SKM-1 (cell line): ENCODE measurements around the gene HIVEP1.
"Not testable (repeated sequence)": the region's sequence is repeated elsewhere in the genome, so short reads cannot be mapped to it uniquely, and the experiment has no call there.

Experiments used
- DNase-seq: peaks from one replicate; lab custom pipeline; 2025; ENCODE audit not compliant: unreplicated experiment; lab: John Stamatoyannopoulos, UW

HIVEP1 gene

DNA sequence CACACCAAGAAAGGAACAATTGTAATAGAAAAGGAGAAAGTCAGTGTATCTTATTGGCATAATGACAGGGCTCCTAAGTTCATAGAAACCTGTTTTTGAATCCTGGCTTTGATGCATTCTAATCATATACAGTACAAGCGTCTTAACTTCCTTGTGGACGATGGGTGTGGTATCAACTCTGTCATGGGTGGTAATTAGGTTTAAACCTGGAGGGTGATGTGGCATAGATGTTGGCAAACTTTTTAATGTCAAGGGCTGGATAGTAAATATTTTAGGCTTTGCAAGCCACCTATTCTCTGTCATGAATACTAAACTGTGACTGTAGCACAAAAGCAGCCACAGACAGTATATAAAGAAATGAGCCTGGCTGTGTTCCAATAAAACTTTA is 139.3 kb downstream of the HIVEP1 start:
- DNase-seq = no peak

DNA sequence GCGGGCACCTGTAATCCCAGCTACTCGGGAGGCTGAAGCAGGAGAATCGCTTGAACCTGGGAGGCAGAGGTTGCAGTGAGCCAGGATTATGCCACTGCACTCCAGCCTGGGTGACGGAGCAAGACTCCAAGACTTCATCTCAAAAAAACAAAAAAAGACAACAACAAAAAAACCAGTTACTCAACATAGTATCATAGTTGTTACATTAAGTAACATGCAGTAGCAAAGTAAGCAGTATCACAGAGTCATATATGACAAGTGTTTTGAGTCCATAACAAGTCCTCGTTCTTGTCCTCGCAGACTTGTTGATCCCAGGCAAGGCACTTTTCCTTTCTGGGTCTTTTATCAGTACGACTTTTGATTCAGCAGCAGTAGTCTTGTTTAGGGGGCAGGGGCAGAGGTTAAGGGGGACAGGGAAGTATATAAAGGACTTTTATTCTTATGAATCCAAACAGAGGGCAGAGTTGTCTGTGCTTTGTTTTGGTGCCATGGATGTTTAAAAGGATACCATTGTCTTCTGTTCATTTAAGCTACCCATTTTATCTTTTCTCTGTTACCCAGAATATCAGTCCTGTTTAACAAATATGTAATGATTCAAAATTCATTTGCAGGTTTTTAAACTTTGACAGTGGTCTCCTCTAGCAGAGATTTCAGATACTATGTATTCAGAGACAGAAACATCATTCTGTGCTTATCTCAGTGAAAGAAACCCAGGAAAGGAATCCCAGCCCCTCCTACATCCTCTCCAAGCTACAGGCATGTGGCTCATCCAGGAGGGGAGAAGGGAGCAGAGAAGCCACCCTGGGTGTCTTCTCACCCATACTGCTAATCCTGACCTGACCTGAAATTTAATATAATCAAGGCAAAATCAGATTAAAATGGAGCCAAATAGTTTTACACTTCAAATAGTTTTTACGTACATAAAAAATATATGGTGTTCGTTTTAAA is 140.2 kb downstream of the HIVEP1 start:
- DNase-seq = no peak

DNA sequence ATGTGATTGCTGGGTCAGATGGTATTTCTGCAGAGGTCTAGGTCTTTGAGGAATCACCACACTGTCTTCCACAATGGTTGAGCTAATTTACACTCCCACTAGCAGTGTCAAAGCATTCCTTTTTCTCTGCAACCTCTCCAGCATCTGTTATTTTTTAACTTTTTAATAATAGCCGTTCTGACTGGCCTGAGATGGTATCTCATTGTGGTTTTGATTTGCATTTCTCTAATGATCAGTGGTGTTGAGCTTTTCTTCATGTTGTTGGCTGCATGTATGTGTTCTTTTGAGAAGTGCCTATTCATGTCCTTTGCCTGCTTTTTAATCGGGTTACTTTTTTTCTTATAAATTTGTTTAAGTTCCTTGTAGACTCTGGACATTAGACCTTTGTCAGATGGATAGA is 143.7 kb downstream of the HIVEP1 start:
- not testable (repeated sequence) for DNase-seq

DNA sequence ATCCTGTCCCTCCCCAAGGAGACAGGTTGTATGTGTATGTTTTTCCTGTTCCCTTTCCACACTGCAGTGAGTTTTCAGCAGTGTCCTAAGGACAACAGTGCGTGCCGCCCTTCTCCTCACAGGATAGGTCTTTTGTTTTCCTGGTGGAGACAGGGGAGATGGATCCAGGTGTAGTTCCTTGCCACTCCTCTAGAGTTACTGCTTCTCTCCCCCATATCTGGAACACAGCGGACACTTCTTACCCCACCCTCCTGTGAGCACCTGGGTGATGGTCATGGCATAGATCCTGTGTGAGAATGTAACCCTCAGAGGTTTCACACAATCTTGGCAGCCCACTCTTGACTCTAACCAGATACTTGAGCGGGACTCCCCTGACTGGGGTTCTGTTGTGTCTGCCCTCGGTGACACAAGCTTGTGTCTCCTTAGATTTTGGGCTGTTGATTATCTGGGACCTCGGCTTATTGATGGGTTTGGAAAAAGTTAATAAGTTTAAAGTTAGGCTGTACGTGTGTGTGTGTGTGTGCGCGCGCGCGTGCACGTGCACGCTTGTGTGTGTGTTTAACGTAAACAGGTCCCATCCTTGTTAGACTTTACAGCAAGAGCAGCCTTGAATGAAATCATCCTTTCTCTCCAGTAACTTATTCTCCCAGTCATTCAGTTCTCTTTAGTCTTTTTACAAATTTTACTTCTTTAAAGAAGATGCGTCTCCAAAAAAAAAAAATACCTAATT is 146.7 kb downstream of the HIVEP1 start:
- DNase-seq = no peak

DNA sequence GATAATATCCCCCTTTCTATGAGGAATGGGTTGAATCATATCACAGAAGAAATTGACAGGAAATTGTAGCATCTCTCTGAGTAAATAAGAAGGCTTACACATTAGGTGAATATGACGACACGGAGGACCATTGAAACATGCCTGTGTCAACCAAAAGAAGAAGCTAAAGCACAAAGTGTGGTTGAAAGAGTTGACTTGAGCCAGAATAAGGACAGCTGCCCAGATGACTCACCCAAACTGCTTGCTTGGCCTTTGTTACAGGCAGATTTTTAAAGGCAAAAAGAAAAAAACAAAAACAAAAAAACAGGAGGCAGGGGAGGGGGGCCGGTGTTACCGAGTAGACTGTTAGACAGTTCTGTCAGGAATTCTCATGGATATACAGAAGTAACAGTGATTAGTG is 148.2 kb downstream of the HIVEP1 start:
- no peak for DNase-seq

DNA sequence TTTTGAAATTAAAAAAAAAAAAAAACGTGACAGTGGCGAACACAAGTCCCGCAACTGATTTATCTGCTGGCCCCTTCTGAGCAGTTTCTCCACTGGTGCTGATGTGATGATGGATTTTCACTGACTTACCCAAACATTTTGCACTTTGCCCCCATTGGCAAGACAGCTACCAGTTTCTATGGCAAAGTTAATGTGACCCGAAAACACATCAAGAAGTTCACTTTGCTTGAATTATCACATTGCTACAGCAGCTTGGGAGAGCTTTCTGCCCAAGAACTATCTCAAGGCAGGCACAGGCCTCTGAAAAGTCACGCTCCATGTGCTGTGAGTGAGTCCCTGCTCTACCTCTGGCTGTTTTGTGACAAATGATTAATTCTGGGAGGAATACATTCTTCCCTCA is 150.1 kb downstream of the HIVEP1 start:
- DNase-seq = no peak

DNA sequence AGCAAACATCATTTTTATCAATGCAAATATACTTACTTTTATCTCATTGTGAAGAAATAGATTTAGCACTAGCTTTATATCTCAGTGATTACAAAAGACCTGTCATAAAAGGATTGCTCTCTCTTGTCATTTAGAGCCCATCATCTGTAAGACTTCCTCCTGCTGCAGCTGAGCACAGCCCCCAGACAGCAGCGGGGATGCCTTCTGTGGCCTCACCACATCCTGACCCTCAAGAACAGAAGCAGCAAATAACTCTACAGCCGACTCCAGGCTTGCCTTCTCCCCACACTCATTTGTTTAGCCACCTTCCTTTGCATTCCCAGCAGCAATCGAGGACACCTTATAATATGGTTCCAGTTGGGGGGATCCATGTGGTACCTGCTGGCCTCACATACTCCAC is 151.0 kb downstream of the HIVEP1 start:
- DNase-seq = no peak

DNA sequence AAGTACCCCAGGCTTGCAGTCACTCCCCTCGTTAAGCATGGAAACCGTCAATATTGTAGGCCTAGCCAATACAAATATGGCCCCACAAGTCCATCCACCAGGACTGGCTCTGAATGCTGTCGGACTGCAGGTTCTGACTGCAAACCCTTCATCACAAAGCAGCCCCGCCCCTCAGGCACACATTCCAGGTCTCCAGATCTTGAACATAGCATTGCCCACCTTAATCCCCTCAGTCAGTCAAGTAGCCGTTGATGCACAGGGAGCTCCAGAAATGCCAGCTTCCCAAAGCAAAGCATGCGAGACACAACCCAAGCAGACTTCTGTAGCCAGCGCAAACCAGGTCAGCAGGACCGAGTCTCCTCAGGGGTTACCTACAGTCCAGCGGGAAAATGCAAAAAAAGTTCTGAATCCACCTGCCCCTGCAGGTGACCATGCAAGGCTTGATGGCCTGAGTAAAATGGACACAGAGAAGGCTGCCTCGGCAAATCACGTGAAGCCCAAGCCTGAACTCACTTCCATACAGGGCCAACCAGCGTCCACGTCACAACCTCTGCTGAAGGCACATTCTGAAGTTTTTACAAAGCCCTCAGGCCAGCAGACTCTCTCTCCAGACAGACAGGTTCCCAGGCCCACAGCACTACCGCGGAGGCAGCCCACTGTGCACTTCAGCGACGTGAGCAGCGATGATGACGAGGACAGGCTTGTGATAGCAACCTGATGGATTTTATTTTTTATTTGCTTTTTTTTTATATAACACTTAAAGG is 151.8 kb downstream of the HIVEP1 start:
- DNase-seq = no peak

DNA sequence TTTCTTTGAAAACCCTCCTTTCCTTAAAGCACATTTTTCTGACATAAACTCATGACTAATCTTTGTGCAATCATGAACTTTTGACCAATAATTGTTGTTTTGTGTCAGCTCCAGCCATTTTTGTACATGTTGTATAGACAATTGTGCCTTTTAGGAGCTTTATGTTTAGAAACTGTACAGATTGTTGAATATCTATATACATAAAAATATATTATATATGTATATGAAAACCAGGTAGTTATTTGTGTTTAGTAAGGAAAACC is 152.3 kb downstream of the HIVEP1 start:
- no peak for DNase-seq

DNA sequence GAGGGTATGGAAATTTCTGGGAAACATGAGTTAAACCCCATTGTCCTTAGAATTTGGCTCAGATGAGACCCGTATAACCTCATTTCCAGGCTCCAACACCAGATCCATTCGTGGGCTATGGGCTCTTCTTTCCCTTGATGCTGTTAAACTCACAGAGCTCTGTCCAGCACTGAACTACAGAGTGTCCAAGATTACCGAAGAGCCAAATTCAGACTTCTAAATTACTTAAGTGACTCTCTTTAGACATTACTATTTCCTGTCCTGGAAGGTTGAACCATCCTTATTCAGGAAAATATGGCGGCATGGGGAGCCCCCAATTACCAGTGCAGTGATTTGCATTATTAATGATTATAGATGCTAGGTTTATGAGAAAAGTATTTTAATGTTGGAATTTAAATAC is 153.2 kb downstream of the HIVEP1 start:
- no peak for DNase-seq

DNA sequence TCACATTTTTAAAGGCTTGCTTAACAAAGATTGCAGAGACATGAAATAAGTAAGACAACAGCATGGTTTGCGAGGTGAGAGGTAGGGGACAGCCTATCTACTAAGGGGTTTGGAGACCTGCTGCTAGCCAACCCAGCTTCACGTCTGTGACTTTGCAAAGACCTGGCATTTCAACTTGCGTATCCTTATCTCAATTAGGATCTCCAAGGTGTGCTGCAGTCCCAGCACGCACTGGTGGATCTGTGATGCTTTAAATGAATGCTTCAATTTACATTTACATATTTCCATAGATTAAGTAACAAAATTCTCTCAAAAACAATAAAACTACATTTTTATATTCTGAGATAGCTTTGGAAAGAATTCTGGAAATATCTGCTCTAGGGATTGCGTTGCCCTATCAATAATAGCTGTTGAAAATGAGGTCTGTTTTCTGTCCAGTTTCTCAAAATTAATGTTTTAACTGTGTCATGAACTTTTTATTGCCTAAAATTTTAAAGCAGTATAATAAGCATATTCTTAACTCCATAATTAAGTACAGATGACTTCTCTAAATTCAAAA is 153.7 kb downstream of the HIVEP1 start:
- DNase-seq = no peak

DNA sequence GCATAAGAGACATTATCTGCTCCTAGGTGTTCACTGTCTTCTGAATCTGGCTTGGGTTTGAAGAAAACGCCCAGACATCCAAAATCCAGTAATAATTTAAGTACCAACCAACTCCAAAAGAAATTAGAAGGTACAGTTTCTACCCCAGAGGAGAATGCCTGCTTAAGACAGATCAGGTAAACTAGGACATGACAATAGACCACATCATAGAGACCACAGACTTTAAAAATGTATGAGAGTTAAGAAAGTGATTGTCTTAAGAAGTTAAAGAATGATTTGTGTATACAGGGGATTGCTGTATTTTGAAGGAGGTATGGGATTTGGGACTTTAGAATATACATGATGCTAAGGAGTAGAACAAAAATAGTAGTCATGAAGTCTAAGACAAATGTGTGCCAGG is 157.3 kb downstream of the HIVEP1 start:
- no peak for DNase-seq

DNA sequence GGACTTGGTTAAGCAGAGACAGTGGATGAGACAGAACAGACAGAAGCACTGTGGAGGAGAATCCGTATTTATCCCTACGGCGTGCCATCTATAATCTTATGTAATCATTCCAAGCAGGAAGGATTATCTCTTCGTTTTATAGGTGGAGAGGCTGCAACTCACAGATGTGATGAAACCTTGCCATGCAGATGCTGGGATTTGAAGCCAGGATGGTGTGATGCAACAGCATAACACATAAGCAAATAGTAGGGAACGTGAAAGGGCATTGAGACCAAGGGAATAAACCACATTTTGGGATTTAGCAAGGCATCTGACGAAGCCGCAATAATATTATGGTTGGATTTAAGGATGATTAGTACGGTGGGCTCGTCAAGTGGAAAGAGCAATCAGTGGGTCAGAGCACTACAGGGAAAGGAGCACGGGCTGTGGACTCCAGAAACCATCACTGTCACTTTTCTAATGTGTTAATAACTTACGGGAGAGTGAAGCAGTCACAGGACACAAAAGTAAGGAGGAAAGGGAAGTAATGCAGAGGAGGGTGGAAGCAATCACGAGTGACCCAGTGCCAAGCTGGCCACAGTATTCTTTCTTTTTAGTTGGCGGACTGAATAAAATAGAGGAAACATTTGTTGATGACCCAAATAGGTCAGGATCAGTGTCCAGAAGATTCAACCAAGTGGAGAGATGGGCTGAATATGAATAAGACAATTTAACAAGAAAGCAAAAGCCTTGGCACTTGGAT is 158.4 kb downstream of the HIVEP1 start:
- no peak for DNase-seq

DNA sequence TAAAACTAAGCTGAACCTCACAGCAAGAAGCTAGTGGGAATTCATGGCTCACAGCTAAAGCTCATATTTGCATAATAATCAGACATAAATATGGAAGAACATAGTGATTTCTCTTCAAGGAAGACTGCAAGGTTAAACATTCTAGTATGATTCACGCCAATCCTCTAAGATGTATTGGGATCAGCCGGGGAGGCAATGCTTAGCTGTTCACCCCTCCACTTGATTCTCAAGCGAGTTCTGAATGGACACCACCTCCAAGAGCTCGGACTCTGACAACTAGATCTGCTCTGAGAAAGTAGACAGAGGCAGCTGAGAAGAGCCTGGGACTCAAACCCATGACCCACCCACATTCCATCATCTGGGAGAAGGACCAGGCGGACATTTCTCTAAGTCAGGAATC is 159.6 kb downstream of the HIVEP1 start:
- DNase-seq = no peak

DNA sequence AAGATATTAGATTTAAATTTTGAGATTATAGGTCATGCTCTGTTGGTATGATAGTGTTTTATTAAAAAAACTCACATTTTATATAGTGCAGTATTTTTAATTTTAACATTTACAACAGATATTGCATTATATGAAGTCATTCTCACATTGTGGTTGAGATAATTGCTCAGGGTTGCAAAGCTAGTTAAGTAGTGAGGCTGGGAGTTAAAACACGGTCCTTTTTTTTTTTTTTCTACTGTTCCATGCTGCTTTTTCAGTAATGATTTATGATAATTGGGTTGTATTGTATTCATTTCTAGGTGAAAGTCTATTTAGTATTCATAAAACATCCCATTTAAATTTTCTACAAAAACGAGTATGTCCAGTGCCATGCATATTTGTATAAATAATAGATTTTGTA is 160.5 kb downstream of the HIVEP1 start:
- DNase-seq = no peak

DNA sequence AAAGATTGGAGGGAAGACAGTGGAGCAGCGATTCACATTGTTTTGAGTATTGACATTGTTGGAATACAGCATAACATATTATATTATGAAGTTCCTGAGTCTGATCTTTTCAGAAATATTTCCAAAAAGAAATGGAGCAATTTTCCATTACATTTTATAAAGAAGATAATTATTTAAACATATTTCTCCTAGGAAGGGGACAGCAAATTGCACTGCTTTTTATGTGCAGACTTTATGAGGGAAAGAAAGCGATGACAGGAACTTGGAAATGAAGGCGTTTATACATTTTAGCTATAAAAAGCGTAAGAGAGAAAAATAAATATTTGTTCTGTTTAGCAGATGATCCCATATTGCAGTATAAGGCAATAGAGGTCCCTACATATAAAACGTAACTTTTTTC is 161.1 kb downstream of the HIVEP1 start:
- no peak for DNase-seq

DNA sequence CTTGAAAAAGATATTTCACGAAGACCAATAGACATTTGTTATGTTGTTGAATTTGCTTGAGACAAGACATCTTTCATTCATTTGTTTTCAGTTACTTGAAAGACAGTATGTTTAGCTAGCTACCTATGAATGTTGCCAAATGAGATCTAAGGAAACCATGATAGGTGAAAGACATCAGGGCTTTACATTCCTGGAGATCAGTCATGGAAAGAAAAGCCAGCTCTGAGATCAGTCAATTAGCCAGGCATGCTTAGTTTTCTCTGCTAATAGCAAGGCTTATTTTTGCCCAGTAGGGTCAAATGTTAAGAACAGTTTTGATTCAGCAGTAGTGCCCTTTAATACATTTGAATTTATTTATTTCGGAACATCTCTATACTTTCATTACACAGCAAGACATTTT is 161.5 kb downstream of the HIVEP1 start:
- no peak for DNase-seq

DNA sequence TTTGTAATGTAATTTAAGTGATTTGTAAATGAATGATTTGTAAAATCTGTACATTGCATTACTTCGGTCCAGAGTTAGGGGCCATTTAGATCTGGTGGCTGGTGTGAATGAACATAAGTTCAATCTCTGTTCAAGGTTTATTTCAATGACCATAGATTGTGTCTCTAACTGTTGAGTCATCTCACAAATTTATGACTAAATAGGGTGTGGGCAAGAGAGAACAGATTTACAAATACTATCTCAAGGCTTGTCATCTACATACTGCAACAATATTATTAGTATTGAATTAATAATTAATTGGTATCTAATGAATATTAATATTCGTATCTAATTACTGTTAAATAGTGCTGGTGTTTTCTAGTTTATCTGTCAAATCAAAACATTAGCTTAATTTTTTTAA is 162.8 kb downstream of the HIVEP1 start:
- DNase-seq = no peak

DNA sequence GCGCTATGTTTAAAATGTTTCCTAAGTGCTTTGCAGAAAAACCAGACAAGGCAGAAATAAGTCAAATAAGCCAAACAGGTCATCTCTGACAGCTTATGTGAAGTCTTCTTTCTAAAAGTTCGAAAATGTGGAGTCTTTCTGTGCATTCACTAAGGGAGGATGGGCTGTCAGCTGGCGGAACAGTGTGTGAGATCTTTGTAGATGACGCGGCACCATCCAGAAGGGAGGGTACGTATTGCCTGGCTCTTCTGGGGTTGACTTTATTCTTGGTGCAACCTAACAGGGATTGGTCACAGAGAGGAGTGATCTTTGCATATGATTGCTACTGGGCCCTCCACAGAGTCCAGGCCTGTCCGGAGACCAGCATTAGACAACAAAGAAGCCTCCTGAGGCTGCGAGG is 163.5 kb downstream of the HIVEP1 start:
- no peak for DNase-seq

DNA sequence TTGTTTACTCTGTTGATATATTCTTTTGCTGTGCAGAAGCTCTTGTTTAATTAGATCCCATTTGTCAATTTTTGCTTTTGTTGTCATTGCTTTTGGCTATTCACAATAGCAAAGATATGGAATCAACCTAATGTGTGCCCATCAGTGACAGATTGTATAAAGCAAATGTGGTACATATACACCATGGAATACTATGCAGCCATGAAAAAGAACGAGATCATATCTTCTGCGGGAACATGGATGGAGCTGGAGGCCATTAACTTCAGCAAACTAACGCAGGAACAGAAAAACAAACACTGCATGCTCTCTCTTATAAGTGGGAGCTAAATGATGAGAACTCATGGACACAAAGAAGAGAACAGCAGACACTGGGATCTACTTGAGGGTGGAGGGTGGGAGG is 164.7 kb downstream of the HIVEP1 start:
- not testable (repeated sequence) for DNase-seq

DNA sequence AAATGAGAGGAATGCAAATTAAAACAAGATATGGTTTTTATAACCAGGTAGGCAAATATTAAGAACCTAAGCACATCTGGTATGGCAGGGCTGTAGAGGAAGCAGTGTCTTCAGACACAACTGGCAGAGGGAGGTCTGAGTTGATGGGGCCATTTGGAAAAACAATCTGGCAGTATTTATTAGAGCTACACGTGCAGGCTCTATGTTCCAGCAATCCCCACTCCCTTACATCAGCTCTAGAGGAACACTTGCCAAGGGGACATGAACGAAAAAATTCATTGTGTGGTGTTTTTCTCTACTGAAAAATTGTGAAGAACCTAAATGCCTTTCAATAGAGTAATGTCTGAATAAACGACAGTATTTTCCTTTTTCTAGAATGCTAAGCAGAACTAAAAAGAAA is 166.4 kb downstream of the HIVEP1 start:
- no peak for DNase-seq
